IPS-15b (cell line): Measurements from ENCODE around the gene DCAF6.

ENCODE experiments used
- H3K27me3 ChIP-seq: one replicate; pipeline ENCODE4 v1.6.1; 2013; ENCODE audit warnings: low read length; ENCODE audit not compliant: control insufficient read depth, insufficient read depth
- H3K36me3 ChIP-seq: one replicate; pipeline ENCODE4 v1.6.1; 2013; ENCODE audit warnings: low read length; ENCODE audit not compliant: control insufficient read depth, insufficient read depth
- H3K4me1 ChIP-seq: one replicate; pipeline ENCODE4 v1.6.1; 2013; ENCODE audit warnings: mild to moderate bottlenecking, low read length; ENCODE audit not compliant: control insufficient read depth, insufficient read depth
- H3K4me3 ChIP-seq: one replicate; pipeline ENCODE4 v1.5.1; 2013; ENCODE audit warnings: low read depth, low read length
- H3K9ac ChIP-seq: one replicate; pipeline ENCODE4 v1.6.1; 2013; ENCODE audit warnings: low read depth, mild to moderate bottlenecking, low read length
- H3K9me3 ChIP-seq: one replicate; pipeline ENCODE4 v1.6.1; 2013; ENCODE audit warnings: mild to moderate bottlenecking, low read length; ENCODE audit not compliant: control insufficient read depth, insufficient read depth

DCAF6 gene

GRCh38 chr1:167911413-167911812 lies 25.1 kb upstream of the DCAF6 start:
- Histone ChIP-seq H3K4me1 (peaks cover 17% of the 10 kb centered on the region), H3K27me3 (no peaks in the 10 kb centered on the region), H3K9me3 (peaks cover 15% of the 10 kb centered on the region), H3K9ac (no peak overlapping the region), H3K36me3 (no peaks in the 10 kb centered on the region), H3K4me3 (no peak overlapping the region)

GRCh38 chr1:167912294-167912693 lies 24.2 kb upstream of the DCAF6 start:
- Histone ChIP-seq H3K4me1 (peaks cover 17% of the 10 kb centered on the region), H3K9ac (no peak overlapping the region), H3K36me3 (no peaks in the 10 kb centered on the region), H3K27me3 (no peaks in the 10 kb centered on the region), H3K9me3 (peaks cover 15% of the 10 kb centered on the region), H3K4me3 (no peak overlapping the region)

- no peaks in the 10 kb centered on the region for H3K36me3 ChIP-seq
- peaks cover 13% of the 10 kb centered on the region for H3K9me3 ChIP-seq
- H3K9ac ChIP-seq = no peak within 1 kb of the TSS
- peaks cover 17% of the 10 kb centered on the region for H3K4me1 ChIP-seq
- H3K27me3 ChIP-seq = no peaks in the 10 kb centered on the region
- H3K4me3 ChIP-seq = no peak within 1 kb of the TSS
These were observed 22.5 kb upstream of the DCAF6 start, which contains the start of gene ADCY10 for GRCh38 chr1:167913895-167914496. ADCY10 (minus strand) TSS chr1:167914134; CDS start chr1:167905140, 8,994 bp downstream.

- Histone ChIP-seq H3K27me3 (no peaks in the 10 kb centered on the region), H3K9me3 (no peaks in the 10 kb centered on the region), H3K36me3 (no peaks in the 10 kb centered on the region), H3K4me3 (no peak overlapping the region), H3K9ac (no peak overlapping the region), H3K4me1 (peaks cover 17% of the 10 kb centered on the region)
These were observed 20.9 kb upstream of the DCAF6 start for GRCh38 chr1:167915569-167915968.

- H3K27me3 ChIP-seq = no peaks in the 10 kb centered on the region
- H3K4me3 ChIP-seq = no peak overlapping the region
- no peak overlapping the region for H3K9ac ChIP-seq
- H3K36me3 ChIP-seq = no peaks in the 10 kb centered on the region
- H3K9me3 ChIP-seq = no peaks in the 10 kb centered on the region
- H3K4me1 ChIP-seq = peaks cover 17% of the 10 kb centered on the region
These were observed 19.5 kb upstream of the DCAF6 start for GRCh38 chr1:167916766-167917511.

- Histone ChIP-seq H3K4me1 (peaks cover 4% of the 10 kb centered on the region), H3K36me3 (no peaks in the 10 kb centered on the region), H3K27me3 (no peaks in the 10 kb centered on the region), H3K9ac (no peak overlapping the region), H3K4me3 (no peak overlapping the region), H3K9me3 (no peaks in the 10 kb centered on the region)
These were observed 14.5 kb upstream of the DCAF6 start for GRCh38 chr1:167922023-167922422.

- Histone ChIP-seq H3K27me3 (no peaks in the 10 kb centered on the region), H3K4me3 (no peak overlapping the region), H3K9me3 (no peaks in the 10 kb centered on the region), H3K4me1 (peaks cover 4% of the 10 kb centered on the region), H3K9ac (no peak overlapping the region), H3K36me3 (no peaks in the 10 kb centered on the region)
These were observed 13.8 kb upstream of the DCAF6 start for GRCh38 chr1:167922611-167923074.

GRCh38 chr1:167923324-167924056 lies 13.0 kb upstream of the DCAF6 start:
- no peaks in the 10 kb centered on the region for H3K27me3 ChIP-seq
- no peaks in the 10 kb centered on the region for H3K9me3 ChIP-seq
- H3K36me3 ChIP-seq = no peaks in the 10 kb centered on the region
- no peak overlapping the region for H3K9ac ChIP-seq
- peaks cover 7% of the 10 kb centered on the region for H3K4me1 ChIP-seq
- no peak overlapping the region for H3K4me3 ChIP-seq

- peaks cover 8% of the 10 kb centered on the region for H3K4me1 ChIP-seq
- no peak overlapping the region for H3K4me3 ChIP-seq
- no peaks in the 10 kb centered on the region for H3K36me3 ChIP-seq
- H3K9ac ChIP-seq = no peak overlapping the region
- H3K27me3 ChIP-seq = no peaks in the 10 kb centered on the region
- no peaks in the 10 kb centered on the region for H3K9me3 ChIP-seq
These were observed 12.4 kb upstream of the DCAF6 start for GRCh38 chr1:167924102-167924501.

- Histone ChIP-seq H3K9ac (no peak overlapping the region), H3K27me3 (no peaks in the 10 kb centered on the region), H3K4me3 (no peak overlapping the region), H3K4me1 (peaks cover 8% of the 10 kb centered on the region), H3K9me3 (no peaks in the 10 kb centered on the region), H3K36me3 (no peaks in the 10 kb centered on the region)
These were observed 11.8 kb upstream of the DCAF6 start for GRCh38 chr1:167924543-167925231.

GRCh38 chr1:167926486-167926997 lies 9.9 kb upstream of the DCAF6 start:
- Histone ChIP-seq H3K4me1 (peaks cover 8% of the 10 kb centered on the region), H3K27me3 (no peaks in the 10 kb centered on the region), H3K4me3 (no peak overlapping the region), H3K9me3 (no peaks in the 10 kb centered on the region), H3K9ac (no peak overlapping the region), H3K36me3 (no peaks in the 10 kb centered on the region)
